NCI-H2107 treated with DMSO at 0.1 percent for 48 hours (cell line): Measurements from ENCODE around the gene POMC.
"Not testable (repeated sequence)": the region's sequence is repeated elsewhere in the genome, so short reads cannot be mapped to it uniquely, and the experiment has no call there.

Source experiments
- DNase-seq: peaks from one replicate; lab custom pipeline; 2025; ENCODE audit not compliant: unreplicated experiment; lab: John Stamatoyannopoulos, UW

POMC gene

GRCh38 chr2:25140535-25140934 is 27.8 kb downstream of the POMC start:
- DNase-seq = not testable (repeated sequence)

- no peak for DNase-seq
Observed at GRCh38 chr2:25132693-25133092, 35.7 kb downstream of the POMC start.

GRCh38 chr2:25132299-25132635 is 36.1 kb downstream of the POMC start:
- DNase-seq = no peak

GRCh38 chr2:25131567-25132298 is 36.6 kb downstream of the POMC start:
- DNase-seq = no peak

- no peak for DNase-seq
Observed at GRCh38 chr2:25131253-25131566, 37.2 kb downstream of the POMC start.

GRCh38 chr2:25129901-25130520 is 38.4 kb downstream of the POMC start:
- no peak for DNase-seq

GRCh38 chr2:25127646-25128045 is 40.7 kb downstream of the POMC start:
- no peak for DNase-seq

- not testable (repeated sequence) for DNase-seq
Observed at GRCh38 chr2:25127071-25127470, 41.3 kb downstream of the POMC start.

GRCh38 chr2:25125976-25126375 is 42.4 kb downstream of the POMC start:
- DNase-seq = no peak

GRCh38 chr2:25125189-25125588 is 43.2 kb downstream of the POMC start:
- DNase-seq = no peak

- no peak for DNase-seq
Observed at GRCh38 chr2:25123682-25124081, 44.7 kb downstream of the POMC start.

GRCh38 chr2:25122367-25122766 is 46.0 kb downstream of the POMC start:
- no peak for DNase-seq

GRCh38 chr2:25119263-25119662 is 49.1 kb downstream of the POMC start:
- no peak for DNase-seq

GRCh38 chr2:25116956-25117355 is 51.4 kb downstream of the POMC start:
- DNase-seq = no peak

- DNase-seq = no peak
Observed at GRCh38 chr2:25115902-25116301, 52.5 kb downstream of the POMC start.

GRCh38 chr2:25115249-25115883 is 53.0 kb downstream of the POMC start:
- DNase-seq = no peak

GRCh38 chr2:25112113-25112512 is 56.3 kb downstream of the POMC start:
- no peak for DNase-seq
